Measurements from ENCODE around the gene CDC42EP3.

DNA sequence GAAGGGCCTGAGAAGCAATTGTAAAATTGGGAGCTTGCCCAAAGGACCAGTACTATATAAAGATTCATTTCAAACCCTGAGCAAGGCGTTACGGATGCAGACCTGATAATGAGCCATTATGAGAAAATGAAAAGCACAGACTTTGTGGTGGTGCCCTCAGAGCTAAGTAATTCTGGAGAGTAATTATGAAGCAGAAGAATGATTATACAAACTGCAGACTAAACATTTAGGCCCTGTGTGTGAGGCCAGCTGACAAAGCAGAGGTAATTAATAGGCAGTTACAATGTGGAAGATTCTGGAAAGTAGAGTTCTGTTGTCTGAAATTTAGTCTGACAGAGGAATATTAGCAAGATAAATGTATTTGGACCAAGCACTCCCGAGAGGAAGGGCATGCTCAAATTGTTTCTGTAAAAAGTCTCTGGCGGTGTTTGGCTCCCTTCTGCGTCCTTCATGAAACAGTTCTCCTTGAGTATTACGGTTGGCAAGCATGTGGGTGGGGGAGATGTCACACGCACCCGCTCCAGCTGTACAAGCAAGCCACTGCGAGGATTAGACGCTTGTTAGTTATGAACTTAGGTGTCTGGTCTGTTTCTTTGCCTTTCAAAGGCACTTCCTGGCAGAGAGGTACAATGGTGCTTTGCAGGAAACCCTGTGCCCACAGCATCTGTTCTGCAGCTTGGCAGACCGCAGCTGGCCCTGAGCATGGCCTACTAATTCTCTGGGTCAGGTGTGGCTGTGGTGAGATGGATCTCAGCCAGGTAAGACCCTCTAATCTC is 45.5 kb downstream of the CDC42EP3 start:
- TF ChIP-seq, protein P1, sequence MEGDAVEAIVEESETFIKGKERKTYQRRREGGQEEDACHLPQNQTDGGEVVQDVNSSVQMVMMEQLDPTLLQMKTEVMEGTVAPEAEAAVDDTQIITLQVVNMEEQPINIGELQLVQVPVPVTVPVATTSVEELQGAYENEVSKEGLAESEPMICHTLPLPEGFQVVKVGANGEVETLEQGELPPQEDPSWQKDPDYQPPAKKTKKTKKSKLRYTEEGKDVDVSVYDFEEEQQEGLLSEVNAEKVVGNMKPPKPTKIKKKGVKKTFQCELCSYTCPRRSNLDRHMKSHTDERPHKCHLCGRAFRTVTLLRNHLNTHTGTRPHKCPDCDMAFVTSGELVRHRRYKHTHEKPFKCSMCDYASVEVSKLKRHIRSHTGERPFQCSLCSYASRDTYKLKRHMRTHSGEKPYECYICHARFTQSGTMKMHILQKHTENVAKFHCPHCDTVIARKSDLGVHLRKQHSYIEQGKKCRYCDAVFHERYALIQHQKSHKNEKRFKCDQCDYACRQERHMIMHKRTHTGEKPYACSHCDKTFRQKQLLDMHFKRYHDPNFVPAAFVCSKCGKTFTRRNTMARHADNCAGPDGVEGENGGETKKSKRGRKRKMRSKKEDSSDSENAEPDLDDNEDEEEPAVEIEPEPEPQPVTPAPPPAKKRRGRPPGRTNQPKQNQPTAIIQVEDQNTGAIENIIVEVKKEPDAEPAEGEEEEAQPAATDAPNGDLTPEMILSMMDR (IDR thresholded peaks at IDR 0.05; ENCODE audit: poor library complexity), result no peak
- no peak for TF ChIP-seq EZH2phosphoT487 (IDR thresholded peaks at IDR 0.05; ENCODE audit: low read depth, severe bottlenecking, unreplicated experiment)
- no peak for TF ChIP-seq EZH2 (IDR thresholded peaks at IDR 0.05; ENCODE audit: borderline replicate concordance)

Data from hepatocyte (in vitro differentiated cells).